K562 (cell line): ENCODE measurements around the gene SLC44A2. TPM values are rescaled to one million over a fixed set of nuclear protein-coding genes. Genes with fewer than 3 reads are reported as not detected.

Source experiments
- ARHGAP35 ChIP-seq: fragments of 450-650 bp; IDR thresholded peaks from 2 replicates; pipeline ENCODE4 v1.6.1; 2018; ENCODE audit not compliant: partially characterized antibody
- BCL6 ChIP-seq: fragments of 250-450 bp; sonication (Bioruptor Pico); IDR thresholded peaks from 2 replicates; pipeline ENCODE4 v1.4.0; 2020
- BRF2 ChIP-seq: IDR thresholded peaks from 3 replicates; pipeline ENCODE4 v1.6.1; 2011; ENCODE audit warnings: borderline replicate concordance, mild to moderate bottlenecking; ENCODE audit not compliant: insufficient read length, insufficient read depth
- ELK3 ChIP-seq: fragments of 450-650 bp; formaldehyde crosslinking; IDR thresholded peaks from 2 replicates; pipeline ENCODE4 v1.4.0; 2020; ENCODE audit warnings: mild to moderate bottlenecking
- ETV1 ChIP-seq: fragments of 450-650 bp; conservative IDR thresholded peaks from 2 replicates; pipeline ENCODE4 v1.6.1; 2016; ENCODE audit warnings: missing genetic modification characterization, control low read depth, low read depth, missing compliant biosample characterization
- GABPA ChIP-seq: fragments of 200-800 bp; sonication (Bioruptor generic); conservative IDR thresholded peaks from 2 replicates; pipeline ENCODE4 v1.6.1; 2016; ENCODE audit warnings: low read depth, missing genetic modification characterization, missing compliant biosample characterization
- HSF4 ChIP-seq: fragments of 250-450 bp; sonication (Bioruptor Pico); IDR thresholded peaks from 2 replicates; pipeline ENCODE4 v2.1.2; 2022; ENCODE audit warnings: mild to moderate bottlenecking, moderate library complexity, borderline replicate concordance
- MAFK ChIP-seq: IDR thresholded peaks from 2 replicates; pipeline ENCODE4 v1.6.1; 2011; ENCODE audit warnings: low read length, improper control_type of control experiment
- MXI1 ChIP-seq: IDR thresholded peaks from 2 replicates; pipeline ENCODE4 v1.6.1; 2011; ENCODE audit warnings: low read depth, mild to moderate bottlenecking, improper control_type of control experiment, low read length
- NR2C1 ChIP-seq, 2 experiments: fragments of 450-650 bp; IDR thresholded peaks; 2 replicates each; pipeline ENCODE4 v1.6.1; 2017; ENCODE audit warnings: mild to moderate bottlenecking in 2 of 2, antibody characterized with exemption in 1 of 2, inconsistent platforms in 1 of 2, missing compliant biosample characterization in 1 of 2, missing genetic modification characterization in 1 of 2
- PATZ1 ChIP-seq: fragments of 250-450 bp; sonication (Bioruptor Pico); IDR thresholded peaks from 2 replicates; pipeline ENCODE4 v1.5.0; 2020; ENCODE audit warnings: mild to moderate bottlenecking, borderline replicate concordance
- PHF21A ChIP-seq: fragments of 450-650 bp; IDR thresholded peaks from 2 replicates; pipeline ENCODE4 v1.6.1; 2017; ENCODE audit warnings: low read depth, borderline replicate concordance
- POLR2A ChIP-seq: fragments of 450-650 bp; conservative IDR thresholded peaks from 2 replicates; pipeline ENCODE4 v1.6.1; 2016
- POLR2AphosphoS2 ChIP-seq: IDR thresholded peaks from 2 replicates; pipeline ENCODE4 v1.6.1; 2012; ENCODE audit warnings: low read length, improper control_type of control experiment
- RBM17 ChIP-seq: fragments of 200-400 bp; formaldehyde crosslinking; IDR thresholded peaks from 2 replicates; pipeline ENCODE4 v1.6.1; 2017; ENCODE audit warnings: low read depth, mild to moderate bottlenecking, low read length, borderline replicate concordance
- RHOXF2B ChIP-seq: fragments of 250-450 bp; sonication (Bioruptor Pico); conservative IDR thresholded peaks from 2 replicates; pipeline ENCODE4 v1.5.1; 2021
- SAFB ChIP-seq: fragments of 200-400 bp; formaldehyde crosslinking; IDR thresholded peaks from 2 replicates; pipeline ENCODE4 v1.6.1; 2017; ENCODE audit warnings: low read depth, low read length, borderline replicate concordance
- SMARCC2 ChIP-seq: fragments of 450-650 bp; IDR thresholded peaks from 2 replicates; pipeline ENCODE4 v1.6.1; 2017; ENCODE audit warnings: antibody characterized with exemption, moderate library complexity, mild to moderate bottlenecking, low read depth
- TCF15 ChIP-seq: fragments of 250-450 bp; sonication (Bioruptor Pico); IDR thresholded peaks from 2 replicates; pipeline ENCODE4 v1.8.0; 2022; ENCODE audit warnings: moderate library complexity, mild to moderate bottlenecking, inconsistent platforms
- ZBTB8A ChIP-seq: fragments of 450-650 bp; IDR thresholded peaks from 2 replicates; pipeline ENCODE4 v1.6.1; 2018; ENCODE audit warnings: mild to moderate bottlenecking, moderate library complexity; ENCODE audit not compliant: partially characterized antibody
- ZKSCAN1 ChIP-seq: fragments of 150-350 bp; IDR thresholded peaks from 2 replicates; pipeline ENCODE4 v1.6.1; 2016; ENCODE audit warnings: low read depth, low read length
- ZNF140 ChIP-seq: fragments of 250-450 bp; sonication (Bioruptor Pico); IDR thresholded peaks from 2 replicates; pipeline ENCODE4 v1.8.0; 2021; ENCODE audit warnings: moderate library complexity, mild to moderate bottlenecking, inconsistent platforms
- ZNF282 ChIP-seq: sonication (generic); formaldehyde crosslinking; IDR thresholded peaks from 2 replicates; pipeline ENCODE4 v1.8.1; 2023; ENCODE audit warnings: missing genetic modification reagents
- ZNF75A ChIP-seq: fragments of 450-650 bp; formaldehyde crosslinking; IDR thresholded peaks from 2 replicates; pipeline ENCODE4 v1.4.0; 2020; ENCODE audit warnings: mild to moderate bottlenecking
- ZSCAN29 ChIP-seq: fragments of 450-650 bp; IDR thresholded peaks from 2 replicates; pipeline ENCODE4 v1.6.1; 2017
- polyA plus RNA-seq, 8 experiments: library from polyadenylated mRNA; depleted of rRNA in 4 of 8; stranded (reverse) in 5 of 8; unstranded in 3 of 8; fragments of >200 nt; fragmentation: Nextera tagmentation in 2 of 8; fragmentation: Illumina TruSeq in 1 of 8; extraction: Ambion mirVana in 2 of 8; extraction: Trizol in 1 of 8; gene quantifications; 2 replicates each; pipeline versions ENCODE4 v1.2.1 to v1.2.3, GENCODE V29; 2011 to 2014; ENCODE audit warnings: inconsistent platforms in 1 of 8, missing spikeins in 1 of 8
- total RNA-seq, 7 experiments: library from RNA; depleted of rRNA in 6 of 7; stranded (reverse); fragments of >200 nt in 6 of 7; fragmentation: Illumina TruSeq in 2 of 7; extraction: Trizol in 2 of 7; gene quantifications; 2 replicates each; pipeline versions ENCODE4 v1.2.1 to v1.2.3, GENCODE V29; 2011 to 2021; ENCODE audit warnings: low replicate concordance in 1 of 7

SLC44A2 gene
- total and polyA plus RNA-seq, 9 of the 15 experiments (the other 6 are each of a cell fraction or from before 2014, with no cell fraction given): 1.1 to 34.2 (median 8.1) TPM

- no peak for TF ChIP-seq TCF15 (CRISPR knock-in tag)
- TF ChIP-seq ELK3 (CRISPR knock-in tag): no peak
- TF ChIP-seq ARHGAP35: no peak
- no peak for TF ChIP-seq POLR2AphosphoS2
- no peak; the same call in 1 of the 2 replicates for TF ChIP-seq NR2C1 (IDR thresholded peaks at IDR 0.05)
- no peak for TF ChIP-seq NR2C1 (tag; IDR thresholded peaks at IDR 0.05)
- TF ChIP-seq ZNF282: no peak
- no peak for TF ChIP-seq GABPA (tag)
- TF ChIP-seq HSF4 (CRISPR knock-in tag): no peak
- no peak for TF ChIP-seq ETV1 (tag)
- no peak for TF ChIP-seq SMARCC2
- TF ChIP-seq MXI1: 0 out of 2 replicates have a peak, but pooled peaks have one; percentile 35
- TF ChIP-seq RBM17: no peak
- no peak for TF ChIP-seq RHOXF2B (CRISPR knock-in tag)
- no peak for TF ChIP-seq BRF2
- TF ChIP-seq ZKSCAN1: no peak
- TF ChIP-seq PHF21A: no peak
- no peak for TF ChIP-seq MAFK
- no peak for TF ChIP-seq SAFB
- TF ChIP-seq PATZ1: no peak
- TF ChIP-seq ZSCAN29: no peak
- no peak for TF ChIP-seq POLR2A
- no peak for TF ChIP-seq ZNF75A (CRISPR knock-in tag)
- no peak for TF ChIP-seq BCL6 (CRISPR knock-in tag)
- no peak for TF ChIP-seq ZNF140 (CRISPR knock-in tag)
- no peak for TF ChIP-seq ZBTB8A
Observed at GRCh38 chr19:10580979-10581631, 44.2 kb upstream of the SLC44A2 start (continued).
